Colonic mucosa (tissue), 4 donors: ENCODE data around the gene SMG9. TPM values are rescaled to one million over a fixed set of nuclear protein-coding genes. Genes with fewer than 3 reads are reported as not detected.
A peak's percentile ranks its signal among the peaks of the same experiment; 100 is the strongest.

Source experiments
- DNase-seq: peaks from one replicate; pipeline ENCODE4 v3.0.0-alpha.2; 2020
- H3K27ac ChIP-seq: fragments of 200-600 bp; one replicate; pipeline ENCODE4 v1.8.0; 2021
- H3K27me3 ChIP-seq: fragments of 200-600 bp; one replicate; pipeline ENCODE4 v1.8.0; 2021
- H3K36me3 ChIP-seq: fragments of 200-600 bp; one replicate; pipeline ENCODE4 v1.8.0; 2021
- H3K4me1 ChIP-seq: fragments of 200-600 bp; one replicate; pipeline ENCODE4 v1.8.0; 2021; ENCODE audit warnings: mild to moderate bottlenecking
- H3K4me3 ChIP-seq: fragments of 200-600 bp; one replicate; pipeline ENCODE4 v1.8.0; 2021
- H3K9ac ChIP-seq, 2 donors: one replicate each; pipeline ENCODE4 v1.7.0; 2013; ENCODE audit warnings: control low read depth in 2 of 2, low read depth in 2 of 2, low read length in 2 of 2
- H3K9me3 ChIP-seq: fragments of 200-600 bp; one replicate; pipeline ENCODE4 v1.8.0; 2021
- CTCF ChIP-seq: fragments of 200-600 bp; IDR thresholded peaks from one replicate; pipeline ENCODE4 v1.8.0; 2022; ENCODE audit warnings: antibody characterized with exemption, mild to moderate bottlenecking
- intact Hi-C: fragments of 100-400 bp; cut with DNase I; formaldehyde crosslinking; loops from one replicate; pipeline ENCODE4 v1.14.1; 2022
- total RNA-seq, 2 donors: library from RNA; stranded (reverse); fragmentation: NEBNext Ultra II Directional in 1 of 2; extraction: Animal tissue kit (Norgen Biotek cat#: 25700) in 1 of 2; gene quantifications; one replicate each; pipeline ENCODE4 v1.2.1, GENCODE V29; 2021
- donor health status: healthy.
- donor health status: DM: no; HTN: no; CAD: no.
- donor health status: DM: no; HTN: no; CAD: no.

SMG9 gene
- total RNA-seq, 2 donors from 2014 or later = 30.1 to 66.6 TPM

- no peaks in the 10 kb centered on the region for H3K27me3 ChIP-seq
- peaks cover 13% of the 10 kb centered on the region for H3K4me1 ChIP-seq
- H3K9ac ChIP-seq = no peak overlapping the region
- H3K27ac ChIP-seq = no peak overlapping the region
- H3K4me3 ChIP-seq = no peak overlapping the region
- no peaks in the 10 kb centered on the region for H3K9me3 ChIP-seq
- no peaks in the 10 kb centered on the region for H3K36me3 ChIP-seq
- no peak for DNase-seq
- intact Hi-C loops = no loop called here
- TF ChIP-seq CTCF = no peak
Observed at GRCh38 chr19:43760941-43761340, 6.2 kb upstream of the SMG9 start.

- DNase-seq = no peak
- H3K27me3 ChIP-seq = no peaks in the 10 kb centered on the region
- no peaks in the 10 kb centered on the region for H3K36me3 ChIP-seq
- H3K4me3 ChIP-seq = no peak overlapping the region
- peaks cover under 1% of the 10 kb centered on the region for H3K4me1 ChIP-seq
- H3K9ac ChIP-seq = no peak overlapping the region
- TF ChIP-seq CTCF = no peak
- intact Hi-C loops = no loop called here
- no peak overlapping the region for H3K27ac ChIP-seq
- no peaks in the 10 kb centered on the region for H3K9me3 ChIP-seq
Observed at GRCh38 chr19:43759515-43759914, 4.8 kb upstream of the SMG9 start.

GRCh38 chr19:43755256-43755801, 567 bp upstream of the SMG9 start:
- intact Hi-C loops = no loop called here
- Histone ChIP-seq H3K9me3 (no peaks in the 10 kb centered on the region), H3K4me3 (peak overlapping the region; percentile 75), H3K27me3 (no peaks in the 10 kb centered on the region), H3K4me1 (peaks cover 8% of the 10 kb centered on the region), H3K36me3 (no peaks in the 10 kb centered on the region), H3K9ac (peak overlapping the region; percentile 92 to 93), H3K27ac (peak overlapping the region; percentile 100)
- peak; percentile 90 for DNase-seq
- TF ChIP-seq CTCF = no peak

- no peak for DNase-seq
- Histone ChIP-seq H3K36me3 (peaks cover 7% of the 10 kb centered on the region), H3K27me3 (no peaks in the 10 kb centered on the region), H3K4me1 (peaks cover 8% of the 10 kb centered on the region), H3K4me3 (peak overlapping the region; percentile 75), H3K9me3 (no peaks in the 10 kb centered on the region), H3K27ac (peak overlapping the region; percentile 100), H3K9ac (peak overlapping the region; percentile 92 to 93)
- intact Hi-C loops = no loop called here
- no peak for TF ChIP-seq CTCF
Observed at GRCh38 chr19:43754253-43754502, 584 bp downstream of the SMG9 start.

GRCh38 chr19:43752287-43752875, 2.4 kb downstream of the SMG9 start:
- H3K27ac ChIP-seq = peak overlapping the region; percentile 100

More at GRCh38 chr19:43752287-43752875, 2.4 kb downstream of the SMG9 start:
- Histone ChIP-seq H3K4me1 (peaks cover 8% of the 10 kb centered on the region), H3K9me3 (no peaks in the 10 kb centered on the region), H3K27me3 (no peaks in the 10 kb centered on the region), H3K4me3 (no peak overlapping the region), H3K9ac (no peak overlapping the region), H3K36me3 (peaks cover 7% of the 10 kb centered on the region)
- no peak for TF ChIP-seq CTCF
- DNase-seq = no peak
- intact Hi-C loops = no loop called here
